ENCODE measurements around the gene CCSER1. TPM values are rescaled to one million over a fixed set of nuclear protein-coding genes. Genes with fewer than 3 reads are reported as not detected.

CCSER1 gene
- total RNA-seq, 1 experiment from 2014 or later = 4.1 TPM

DNA sequence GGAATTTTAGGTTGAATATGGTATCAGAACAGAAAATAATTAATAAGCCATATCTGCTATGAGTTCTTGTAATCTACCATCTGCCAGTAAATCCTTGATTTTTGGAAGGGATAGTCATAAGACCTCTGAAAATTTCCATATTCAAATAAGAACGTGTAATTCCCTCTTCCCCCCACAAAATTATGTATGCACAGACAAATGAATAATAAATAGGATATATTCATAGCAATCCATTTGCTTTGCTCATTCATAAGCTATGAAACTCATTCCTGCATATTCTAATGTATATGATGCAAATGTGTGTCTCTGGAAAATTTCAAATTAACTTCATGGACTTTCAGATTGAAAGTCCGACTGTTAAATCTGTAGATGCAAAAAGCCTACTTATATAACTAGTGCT lies 1343.5 kb downstream of the CCSER1 start:
- BruUV-seq (replicated peaks) = no TSS peak
- no peak overlapping the region for H3K4me3 Mint-ChIP-seq (ENCODE audit: unreplicated experiment)
- no peak for DNase-seq
- no peaks in the 10 kb centered on the region for H3K27me3 ChIP-seq (replicated peaks; ENCODE audit: control insufficient read depth, insufficient read depth, low read length)
- no peak overlapping the region for H3K27ac Mint-ChIP-seq (ENCODE audit: unreplicated experiment)
- POLR2A ChIA-PET = no interaction called here
- H3K9me3 Mint-ChIP-seq (ENCODE audit: unreplicated experiment) = no peaks in the 10 kb centered on the region
- H3K4me1 Mint-ChIP-seq (ENCODE audit: low read depth, unreplicated experiment) = no peaks in the 10 kb centered on the region
- CTCF ChIA-PET = no interaction called here
- no peaks in the 10 kb centered on the region for H3K4me1 ChIP-seq
- intact Hi-C loops (cut with micrococcal nuclease; ENCODE audit: unreplicated experiment) = no loop called here
- no peaks in the 10 kb centered on the region for H3K27me3 Mint-ChIP-seq (ENCODE audit: insufficient read depth, unreplicated experiment)
- H3K4me3 ChIP-seq (ENCODE audit: low read depth, low read length) = no peak overlapping the region
- H3K36me3 ChIP-seq (ENCODE audit: control insufficient read depth, insufficient read depth, low read length) = no peaks in the 10 kb centered on the region
- H3K9me3 ChIP-seq = no peaks in the 10 kb centered on the region
- no peak for TF ChIP-seq CTCF (IDR thresholded peaks at IDR 0.05; ENCODE audit: insufficient read depth in 1 of 2, low read depth in 1 of 2, low read length in 1 of 2, severe bottlenecking in 1 of 2, unreplicated experiment in 1 of 2)
- no peaks in the 10 kb centered on the region for H3K36me3 Mint-ChIP-seq (ENCODE audit: insufficient read depth, unreplicated experiment)

DNA sequence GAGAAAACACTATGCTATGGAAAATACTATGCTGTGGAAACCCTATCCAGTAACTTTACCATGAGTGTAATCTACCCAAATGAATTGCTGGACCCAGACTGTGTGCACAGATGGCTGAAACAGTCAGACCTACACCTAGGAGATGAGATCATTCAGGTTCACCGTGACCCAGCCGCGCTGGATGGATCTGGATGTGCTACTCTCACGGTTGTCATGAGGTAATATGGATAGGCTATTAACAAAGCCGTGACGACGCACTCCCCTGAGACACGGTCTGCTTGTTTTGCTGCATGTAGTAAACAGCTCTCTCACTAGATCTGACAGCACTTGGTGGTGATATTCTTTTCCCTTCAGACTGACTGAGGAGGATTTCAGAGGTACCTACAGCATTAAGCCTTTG lies 1344.1 kb downstream of the CCSER1 start:
- no peak for TF ChIP-seq CTCF (IDR thresholded peaks at IDR 0.05; ENCODE audit: insufficient read depth in 1 of 2, low read depth in 1 of 2, low read length in 1 of 2, severe bottlenecking in 1 of 2, unreplicated experiment in 1 of 2)
- H3K36me3 Mint-ChIP-seq (ENCODE audit: insufficient read depth, unreplicated experiment) = no peaks in the 10 kb centered on the region
- H3K27me3 Mint-ChIP-seq (ENCODE audit: insufficient read depth, unreplicated experiment) = no peaks in the 10 kb centered on the region
- intact Hi-C loops (cut with micrococcal nuclease; ENCODE audit: unreplicated experiment) = no loop called here
- no peak for DNase-seq
- H3K4me1 Mint-ChIP-seq (ENCODE audit: low read depth, unreplicated experiment) = no peaks in the 10 kb centered on the region
- H3K9me3 Mint-ChIP-seq (ENCODE audit: unreplicated experiment) = no peaks in the 10 kb centered on the region
- no TSS peak for BruUV-seq (replicated peaks)
- no peak overlapping the region for H3K27ac Mint-ChIP-seq (ENCODE audit: unreplicated experiment)
- H3K4me3 Mint-ChIP-seq (ENCODE audit: unreplicated experiment) = no peak overlapping the region
- Histone ChIP-seq H3K4me1 (no peaks in the 10 kb centered on the region), H3K36me3 (ENCODE audit: control insufficient read depth, insufficient read depth, low read length) (no peaks in the 10 kb centered on the region), H3K9me3 (no peaks in the 10 kb centered on the region), H3K4me3 (ENCODE audit: low read depth, low read length) (no peak overlapping the region), H3K27me3 (replicated peaks; ENCODE audit: control insufficient read depth, insufficient read depth, low read length) (no peaks in the 10 kb centered on the region)
- ChIA-PET POLR2A (no interaction called here), CTCF (no interaction called here)

DNA sequence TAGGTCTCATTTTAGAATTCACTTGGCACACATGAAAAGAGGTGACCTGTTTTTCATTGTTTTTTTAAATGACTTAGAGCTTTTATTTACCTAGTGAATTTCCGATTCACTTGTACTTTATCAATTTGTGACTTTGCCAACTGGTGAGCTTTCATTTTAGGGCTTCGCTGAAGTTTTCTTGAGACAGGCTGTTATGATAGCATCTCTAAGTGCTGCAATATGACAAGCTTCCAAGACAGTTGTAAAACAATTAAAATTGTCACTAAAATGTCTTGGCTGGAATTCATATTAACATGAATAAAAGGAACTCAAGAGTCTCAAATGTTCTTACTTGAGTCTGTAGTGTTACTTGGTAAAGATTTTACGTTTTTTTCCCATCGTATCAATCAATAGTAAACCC lies 1344.9 kb downstream of the CCSER1 start:
- CTCF ChIA-PET = no interaction called here
- no TSS peak for BruUV-seq (replicated peaks)
- no peak overlapping the region for H3K4me3 ChIP-seq (ENCODE audit: low read depth, low read length)

More for the DNA sequence above, 1344.9 kb downstream of the CCSER1 start:
- intact Hi-C loops (cut with micrococcal nuclease; ENCODE audit: unreplicated experiment) = no loop called here
- Histone ChIP-seq H3K27me3 (replicated peaks; ENCODE audit: control insufficient read depth, insufficient read depth, low read length) (no peaks in the 10 kb centered on the region), H3K9me3 (no peaks in the 10 kb centered on the region), H3K36me3 (ENCODE audit: control insufficient read depth, insufficient read depth, low read length) (no peaks in the 10 kb centered on the region), H3K4me1 (no peaks in the 10 kb centered on the region)
- Mint-ChIP-seq H3K36me3 (ENCODE audit: insufficient read depth, unreplicated experiment) (no peaks in the 10 kb centered on the region), H3K4me1 (ENCODE audit: low read depth, unreplicated experiment) (no peaks in the 10 kb centered on the region), H3K27me3 (ENCODE audit: insufficient read depth, unreplicated experiment) (no peaks in the 10 kb centered on the region), H3K4me3 (ENCODE audit: unreplicated experiment) (no peak overlapping the region), H3K9me3 (ENCODE audit: unreplicated experiment) (no peaks in the 10 kb centered on the region), H3K27ac (ENCODE audit: unreplicated experiment) (no peak overlapping the region)
- no peak for TF ChIP-seq CTCF (IDR thresholded peaks at IDR 0.05; ENCODE audit: insufficient read depth in 1 of 2, low read depth in 1 of 2, low read length in 1 of 2, severe bottlenecking in 1 of 2, unreplicated experiment in 1 of 2)
- POLR2A ChIA-PET = no interaction called here
- no peak for DNase-seq

Data from Caco-2 (cell line).